Measurements from ENCODE around the gene HAX1. TPM values are rescaled to one million over a fixed set of nuclear protein-coding genes. Genes with fewer than 3 reads are reported as not detected.
A peak's percentile ranks its signal among the peaks of the same experiment; 100 is the strongest.

The HAX1 gene
- polyA plus RNA-seq, 1 donor from 2014 or later: 126 TPM

DNA sequence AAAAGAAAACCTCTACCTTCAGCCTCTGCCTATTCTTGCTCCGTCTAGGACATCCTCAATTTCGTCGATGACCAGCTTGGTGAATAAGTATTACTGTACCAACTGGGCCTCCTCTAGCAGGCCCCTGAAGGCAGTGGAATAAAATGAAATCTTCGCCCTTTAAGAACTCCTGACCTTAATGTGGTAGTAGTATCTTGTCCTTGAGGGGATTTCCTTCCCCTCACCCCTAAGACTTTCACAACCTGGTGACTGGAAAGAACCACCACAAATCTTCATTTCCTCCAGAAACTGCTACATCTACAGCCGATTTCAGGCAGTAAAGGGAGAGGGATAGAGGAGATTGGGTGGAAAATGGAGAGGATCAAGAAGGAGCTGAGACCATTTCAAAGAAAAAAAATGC is 1.6 kb upstream of the HAX1 start:
- Histone ChIP-seq H3K79me2 (replicated peaks; ENCODE audit: insufficient read depth, low read length) (peaks cover 7% of the 10 kb centered on the region), H3F3A (ENCODE audit: insufficient read depth, low read length, poor library complexity, severe bottlenecking) (no peaks in the 10 kb centered on the region), H3K4me3 (ENCODE audit: low read length) (no peak overlapping the region), H3K9ac (ENCODE audit: low read length) (no peak overlapping the region), H3K27me3 (ENCODE audit: insufficient read depth, low read depth, low read length) (no peaks in the 10 kb centered on the region), H2AFZ (ENCODE audit: low read depth, low read length) (no peak overlapping the region), H3K9me2 (ENCODE audit: insufficient read depth, low read length) (no peaks in the 10 kb centered on the region), H3K36me3 (ENCODE audit: insufficient read depth, low read length) (peaks cover 4% of the 10 kb centered on the region), H3K27ac (ENCODE audit: low read length) (no peak overlapping the region), H3K9me3 (ENCODE audit: low read length) (no peaks in the 10 kb centered on the region), H3K4me2 (ENCODE audit: low read length) (no peak overlapping the region), H4K20me1 (ENCODE audit: insufficient read depth) (no peaks in the 10 kb centered on the region)
- TF ChIP-seq MXI1 (conservative IDR thresholded peaks at IDR 0.05; ENCODE audit: poor library complexity, severe bottlenecking) (no peak), TAF1 (IDR thresholded peaks at IDR 0.05; ENCODE audit: low read depth) (no peak), POLR2AphosphoS5 (IDR thresholded peaks at IDR 0.05) (no peak), EZH2 (IDR thresholded peaks at IDR 0.05; ENCODE audit: borderline replicate concordance, insufficient read depth, low read length, poor library complexity, severe bottlenecking) (no peak), EP300 (conservative IDR thresholded peaks at IDR 0.05; ENCODE audit: poor library complexity, severe bottlenecking) (no peak), RAD21 (conservative IDR thresholded peaks at IDR 0.05) (no peak)
- TF ChIP-seq, protein P1, sequence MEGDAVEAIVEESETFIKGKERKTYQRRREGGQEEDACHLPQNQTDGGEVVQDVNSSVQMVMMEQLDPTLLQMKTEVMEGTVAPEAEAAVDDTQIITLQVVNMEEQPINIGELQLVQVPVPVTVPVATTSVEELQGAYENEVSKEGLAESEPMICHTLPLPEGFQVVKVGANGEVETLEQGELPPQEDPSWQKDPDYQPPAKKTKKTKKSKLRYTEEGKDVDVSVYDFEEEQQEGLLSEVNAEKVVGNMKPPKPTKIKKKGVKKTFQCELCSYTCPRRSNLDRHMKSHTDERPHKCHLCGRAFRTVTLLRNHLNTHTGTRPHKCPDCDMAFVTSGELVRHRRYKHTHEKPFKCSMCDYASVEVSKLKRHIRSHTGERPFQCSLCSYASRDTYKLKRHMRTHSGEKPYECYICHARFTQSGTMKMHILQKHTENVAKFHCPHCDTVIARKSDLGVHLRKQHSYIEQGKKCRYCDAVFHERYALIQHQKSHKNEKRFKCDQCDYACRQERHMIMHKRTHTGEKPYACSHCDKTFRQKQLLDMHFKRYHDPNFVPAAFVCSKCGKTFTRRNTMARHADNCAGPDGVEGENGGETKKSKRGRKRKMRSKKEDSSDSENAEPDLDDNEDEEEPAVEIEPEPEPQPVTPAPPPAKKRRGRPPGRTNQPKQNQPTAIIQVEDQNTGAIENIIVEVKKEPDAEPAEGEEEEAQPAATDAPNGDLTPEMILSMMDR (IDR thresholded peaks at IDR 0.05; ENCODE audit: poor library complexity, severe bottlenecking): no peak

DNA sequence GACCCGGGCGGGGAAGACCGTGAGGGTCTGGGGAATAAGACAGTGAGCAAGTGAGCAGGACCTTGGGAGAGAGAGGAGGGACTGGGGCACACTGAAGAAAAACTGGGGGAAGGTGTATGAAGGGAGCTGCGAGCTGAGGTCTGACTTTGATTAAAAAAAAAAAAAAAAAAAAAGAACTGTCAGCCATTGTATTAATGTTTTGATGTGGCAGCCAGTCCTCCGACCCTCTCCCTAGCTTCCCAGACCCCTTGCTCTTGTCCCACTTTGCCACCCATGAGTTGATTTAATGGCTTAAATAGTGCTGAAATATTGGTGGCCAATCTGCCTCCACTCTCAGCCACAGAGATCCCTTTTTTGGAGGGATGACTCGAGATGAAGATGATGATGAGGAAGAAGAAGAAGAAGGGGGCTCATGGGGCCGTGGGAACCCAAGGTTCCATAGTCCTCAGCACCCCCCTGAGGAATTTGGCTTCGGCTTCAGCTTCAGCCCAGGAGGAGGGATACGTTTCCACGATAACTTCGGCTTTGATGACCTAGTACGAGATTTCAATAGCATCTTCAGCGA is 652 bp downstream of the HAX1 start:
- Histone ChIP-seq H3K4me2 (ENCODE audit: low read length) (peak overlapping the region; percentile 93), H3K4me3 (ENCODE audit: low read length) (peak overlapping the region; percentile 76), H3K79me2 (replicated peaks; ENCODE audit: insufficient read depth, low read length) (peaks cover 7% of the 10 kb centered on the region), H3K9me2 (ENCODE audit: insufficient read depth, low read length) (no peaks in the 10 kb centered on the region), H2AFZ (ENCODE audit: low read depth, low read length) (peak overlapping the region; percentile 81), H3K27ac (ENCODE audit: low read length) (peak overlapping the region; percentile 68), H3K36me3 (ENCODE audit: insufficient read depth, low read length) (no peaks in the 10 kb centered on the region), H3K9me3 (ENCODE audit: low read length) (no peaks in the 10 kb centered on the region), H3K27me3 (ENCODE audit: insufficient read depth, low read depth, low read length) (no peaks in the 10 kb centered on the region), H3F3A (ENCODE audit: insufficient read depth, low read length, poor library complexity, severe bottlenecking) (no peaks in the 10 kb centered on the region), H4K20me1 (ENCODE audit: insufficient read depth) (no peaks in the 10 kb centered on the region), H3K9ac (ENCODE audit: low read length) (peak overlapping the region; percentile 75)
- no peak for TF ChIP-seq EZH2 (IDR thresholded peaks at IDR 0.05; ENCODE audit: borderline replicate concordance, insufficient read depth, low read length, poor library complexity, severe bottlenecking)
- TF ChIP-seq, protein P1 (IDR thresholded peaks at IDR 0.05; ENCODE audit: poor library complexity, severe bottlenecking): no peak
- TF ChIP-seq, protein P2, sequence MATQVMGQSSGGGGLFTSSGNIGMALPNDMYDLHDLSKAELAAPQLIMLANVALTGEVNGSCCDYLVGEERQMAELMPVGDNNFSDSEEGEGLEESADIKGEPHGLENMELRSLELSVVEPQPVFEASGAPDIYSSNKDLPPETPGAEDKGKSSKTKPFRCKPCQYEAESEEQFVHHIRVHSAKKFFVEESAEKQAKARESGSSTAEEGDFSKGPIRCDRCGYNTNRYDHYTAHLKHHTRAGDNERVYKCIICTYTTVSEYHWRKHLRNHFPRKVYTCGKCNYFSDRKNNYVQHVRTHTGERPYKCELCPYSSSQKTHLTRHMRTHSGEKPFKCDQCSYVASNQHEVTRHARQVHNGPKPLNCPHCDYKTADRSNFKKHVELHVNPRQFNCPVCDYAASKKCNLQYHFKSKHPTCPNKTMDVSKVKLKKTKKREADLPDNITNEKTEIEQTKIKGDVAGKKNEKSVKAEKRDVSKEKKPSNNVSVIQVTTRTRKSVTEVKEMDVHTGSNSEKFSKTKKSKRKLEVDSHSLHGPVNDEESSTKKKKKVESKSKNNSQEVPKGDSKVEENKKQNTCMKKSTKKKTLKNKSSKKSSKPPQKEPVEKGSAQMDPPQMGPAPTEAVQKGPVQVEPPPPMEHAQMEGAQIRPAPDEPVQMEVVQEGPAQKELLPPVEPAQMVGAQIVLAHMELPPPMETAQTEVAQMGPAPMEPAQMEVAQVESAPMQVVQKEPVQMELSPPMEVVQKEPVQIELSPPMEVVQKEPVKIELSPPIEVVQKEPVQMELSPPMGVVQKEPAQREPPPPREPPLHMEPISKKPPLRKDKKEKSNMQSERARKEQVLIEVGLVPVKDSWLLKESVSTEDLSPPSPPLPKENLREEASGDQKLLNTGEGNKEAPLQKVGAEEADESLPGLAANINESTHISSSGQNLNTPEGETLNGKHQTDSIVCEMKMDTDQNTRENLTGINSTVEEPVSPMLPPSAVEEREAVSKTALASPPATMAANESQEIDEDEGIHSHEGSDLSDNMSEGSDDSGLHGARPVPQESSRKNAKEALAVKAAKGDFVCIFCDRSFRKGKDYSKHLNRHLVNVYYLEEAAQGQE (IDR thresholded peaks at IDR 0.05; ENCODE audit: borderline replicate concordance): no peak
- TF ChIP-seq SMC3 (conservative IDR thresholded peaks at IDR 0.05; ENCODE audit: poor library complexity): no peak
- no peak for TF ChIP-seq RAD21 (conservative IDR thresholded peaks at IDR 0.05)
- TF ChIP-seq MXI1 (conservative IDR thresholded peaks at IDR 0.05; ENCODE audit: poor library complexity, severe bottlenecking): no peak
- no peak for TF ChIP-seq TAF1 (IDR thresholded peaks at IDR 0.05; ENCODE audit: low read depth)
- no peak for TF ChIP-seq EP300 (conservative IDR thresholded peaks at IDR 0.05; ENCODE audit: poor library complexity, severe bottlenecking)
- TF ChIP-seq POLR2AphosphoS5 (IDR thresholded peaks at IDR 0.05): no peak
